Measurements from ENCODE around the gene CD48.

The CD48 gene

DNA sequence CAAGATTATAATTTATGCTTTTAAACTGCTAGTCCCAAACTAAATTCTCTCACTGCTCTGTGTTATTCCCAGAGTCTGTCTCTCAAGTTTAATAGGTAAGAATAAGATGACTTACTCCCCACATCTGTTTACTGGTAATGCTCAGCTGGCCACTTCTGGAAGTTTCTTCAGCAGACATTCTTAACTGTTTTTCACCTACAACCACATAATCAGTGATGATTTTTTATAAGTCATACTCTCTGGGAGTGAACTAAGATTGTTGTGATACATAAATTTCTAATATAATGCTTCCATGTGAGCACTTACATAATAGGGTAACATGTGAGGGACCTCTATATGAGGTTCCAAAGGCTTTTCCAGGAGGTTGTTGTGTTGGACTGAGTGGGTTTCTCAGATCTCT is 36.1 kb upstream of the CD48 start:
- DNase-seq (ENCODE audit: low read depth) = no peak
- TF ChIP-seq, protein P1, sequence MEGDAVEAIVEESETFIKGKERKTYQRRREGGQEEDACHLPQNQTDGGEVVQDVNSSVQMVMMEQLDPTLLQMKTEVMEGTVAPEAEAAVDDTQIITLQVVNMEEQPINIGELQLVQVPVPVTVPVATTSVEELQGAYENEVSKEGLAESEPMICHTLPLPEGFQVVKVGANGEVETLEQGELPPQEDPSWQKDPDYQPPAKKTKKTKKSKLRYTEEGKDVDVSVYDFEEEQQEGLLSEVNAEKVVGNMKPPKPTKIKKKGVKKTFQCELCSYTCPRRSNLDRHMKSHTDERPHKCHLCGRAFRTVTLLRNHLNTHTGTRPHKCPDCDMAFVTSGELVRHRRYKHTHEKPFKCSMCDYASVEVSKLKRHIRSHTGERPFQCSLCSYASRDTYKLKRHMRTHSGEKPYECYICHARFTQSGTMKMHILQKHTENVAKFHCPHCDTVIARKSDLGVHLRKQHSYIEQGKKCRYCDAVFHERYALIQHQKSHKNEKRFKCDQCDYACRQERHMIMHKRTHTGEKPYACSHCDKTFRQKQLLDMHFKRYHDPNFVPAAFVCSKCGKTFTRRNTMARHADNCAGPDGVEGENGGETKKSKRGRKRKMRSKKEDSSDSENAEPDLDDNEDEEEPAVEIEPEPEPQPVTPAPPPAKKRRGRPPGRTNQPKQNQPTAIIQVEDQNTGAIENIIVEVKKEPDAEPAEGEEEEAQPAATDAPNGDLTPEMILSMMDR (IDR thresholded peaks at IDR 0.05; ENCODE audit: low read length, missing control alignments) = no peak

GRCh38 chr1:160746836-160747500 is 35.3 kb upstream of the CD48 start:
- DNase-seq (ENCODE audit: low read depth) = no peak
- no peak overlapping the region for H3K4me3 ChIP-seq (replicated peaks; ENCODE audit: low read depth, low read length)
- TF ChIP-seq, protein P1 (IDR thresholded peaks at IDR 0.05; ENCODE audit: low read length, missing control alignments) = no peak

More for the DNA sequence above, 36.1 kb upstream of the CD48 start:
- no peak overlapping the region for H3K4me3 ChIP-seq (replicated peaks; ENCODE audit: low read depth, low read length)

GRCh38 chr1:160745551-160745950 is 33.9 kb upstream of the CD48 start:
- TF ChIP-seq, protein P1 (IDR thresholded peaks at IDR 0.05; ENCODE audit: low read length, missing control alignments) = no peak
- no peak for DNase-seq (ENCODE audit: low read depth)
- no peak overlapping the region for H3K4me3 ChIP-seq (replicated peaks; ENCODE audit: low read depth, low read length)

DNA sequence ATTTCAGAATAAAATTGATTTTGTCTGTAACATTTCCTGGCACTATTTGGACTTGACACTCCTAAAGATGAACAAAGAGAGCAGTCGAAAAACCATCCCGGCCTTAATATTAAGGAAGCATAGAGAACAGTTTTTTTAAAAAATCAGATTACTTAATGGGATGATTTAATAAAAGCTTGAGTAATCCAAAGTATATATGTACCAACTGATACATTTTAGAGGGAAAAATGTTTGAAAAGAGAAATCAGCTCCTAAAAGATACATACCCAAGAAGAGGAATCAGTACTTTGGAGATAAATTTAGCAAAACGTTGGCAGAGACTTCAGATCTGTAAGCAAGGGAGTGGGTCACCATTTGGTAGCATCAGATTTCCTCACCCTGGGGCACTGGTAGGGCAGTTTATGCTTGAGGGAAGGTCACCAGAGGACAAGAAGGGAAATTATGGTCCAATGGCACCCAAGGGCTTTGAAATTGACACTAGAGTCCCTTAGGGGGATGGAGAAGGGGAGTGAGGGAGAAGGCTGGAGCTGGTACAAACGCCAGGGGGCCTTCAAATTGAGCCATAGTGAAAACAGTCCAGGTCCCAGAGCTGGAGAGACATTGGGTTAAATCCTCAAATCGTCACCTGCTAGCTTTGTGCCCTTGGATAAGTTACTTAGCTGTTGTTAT is 33.4 kb upstream of the CD48 start:
- DNase-seq (ENCODE audit: low read depth) = no peak
- TF ChIP-seq, protein P1 (IDR thresholded peaks at IDR 0.05; ENCODE audit: low read length, missing control alignments) = no peak
- no peak overlapping the region for H3K4me3 ChIP-seq (replicated peaks; ENCODE audit: low read depth, low read length)

- DNase-seq (ENCODE audit: low read depth) = no peak
- H3K4me3 ChIP-seq (replicated peaks; ENCODE audit: low read depth, low read length) = no peak overlapping the region
- TF ChIP-seq, protein P1 (IDR thresholded peaks at IDR 0.05; ENCODE audit: low read length, missing control alignments) = no peak
Observed at GRCh38 chr1:160744199-160744851, 32.7 kb upstream of the CD48 start.

GRCh38 chr1:160743266-160743665 is 31.6 kb upstream of the CD48 start:
- TF ChIP-seq, protein P1 (IDR thresholded peaks at IDR 0.05; ENCODE audit: low read length, missing control alignments) = no peak
- no peak for DNase-seq (ENCODE audit: low read depth)
- no peak overlapping the region for H3K4me3 ChIP-seq (replicated peaks; ENCODE audit: low read depth, low read length)

Data from fibroblast of pulmonary artery (primary cell).